ENCODE data around the gene TNF. TPM values are rescaled to one million over a fixed set of nuclear protein-coding genes. Genes with fewer than 3 reads are reported as not detected.

The TNF gene
- polyA plus RNA-seq, 1 donor (not counting 4 experiments of a cell fraction or from before 2014, with no cell fraction given), result 2.3 TPM

DNA sequence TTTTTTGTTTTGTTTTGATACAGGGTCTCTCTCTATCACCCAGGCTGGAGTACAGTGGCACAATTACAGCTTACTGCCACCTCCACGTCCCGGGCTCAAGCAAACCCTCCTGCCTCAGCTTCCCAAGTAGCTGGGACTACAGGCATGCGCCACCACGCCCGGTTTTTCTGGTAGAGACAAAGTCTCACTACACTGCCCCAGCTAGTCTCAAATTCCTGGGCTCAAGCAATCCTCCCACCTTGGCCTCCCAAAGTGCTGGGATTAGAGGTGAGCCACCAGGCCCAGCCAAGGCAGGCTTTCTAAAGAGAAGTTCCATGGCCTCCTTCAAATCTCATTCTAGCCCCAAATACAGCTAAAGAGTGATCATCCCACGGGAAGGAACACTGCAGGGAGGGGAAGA, 41.4 kb upstream of the TNF start:
- no peak overlapping the region for H3K9ac ChIP-seq (ENCODE audit: control insufficient read depth, extremely low read depth, insufficient read depth, low read length)
- H3K27ac ChIP-seq (ENCODE audit: control insufficient read depth, insufficient read depth, low read length), result no peak overlapping the region
- H3K9me1 ChIP-seq (ENCODE audit: control insufficient read depth, extremely low read depth, insufficient read depth, low read length), result no peaks in the 10 kb centered on the region
- H3K4me3 ChIP-seq (ENCODE audit: control insufficient read depth in 2 of 3, extremely low read depth in 1 of 3, insufficient read depth in 2 of 3, low read depth in 1 of 3, low read length in 3 of 3), result no peak overlapping the region
- H3K27me3 ChIP-seq (ENCODE audit: control insufficient read depth, extremely low read depth, insufficient read depth, low read length), result no peaks in the 10 kb centered on the region
- DNase-seq (ENCODE audit: low read depth, low spot score) (no peak), FAIRE-seq (no peak)
- TF ChIP-seq, protein P1, sequence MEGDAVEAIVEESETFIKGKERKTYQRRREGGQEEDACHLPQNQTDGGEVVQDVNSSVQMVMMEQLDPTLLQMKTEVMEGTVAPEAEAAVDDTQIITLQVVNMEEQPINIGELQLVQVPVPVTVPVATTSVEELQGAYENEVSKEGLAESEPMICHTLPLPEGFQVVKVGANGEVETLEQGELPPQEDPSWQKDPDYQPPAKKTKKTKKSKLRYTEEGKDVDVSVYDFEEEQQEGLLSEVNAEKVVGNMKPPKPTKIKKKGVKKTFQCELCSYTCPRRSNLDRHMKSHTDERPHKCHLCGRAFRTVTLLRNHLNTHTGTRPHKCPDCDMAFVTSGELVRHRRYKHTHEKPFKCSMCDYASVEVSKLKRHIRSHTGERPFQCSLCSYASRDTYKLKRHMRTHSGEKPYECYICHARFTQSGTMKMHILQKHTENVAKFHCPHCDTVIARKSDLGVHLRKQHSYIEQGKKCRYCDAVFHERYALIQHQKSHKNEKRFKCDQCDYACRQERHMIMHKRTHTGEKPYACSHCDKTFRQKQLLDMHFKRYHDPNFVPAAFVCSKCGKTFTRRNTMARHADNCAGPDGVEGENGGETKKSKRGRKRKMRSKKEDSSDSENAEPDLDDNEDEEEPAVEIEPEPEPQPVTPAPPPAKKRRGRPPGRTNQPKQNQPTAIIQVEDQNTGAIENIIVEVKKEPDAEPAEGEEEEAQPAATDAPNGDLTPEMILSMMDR (optimal IDR thresholded peaks at IDR 0.05 in 1 of 3, IDR thresholded peaks at IDR 0.05 in 1 of 3, conservative IDR thresholded peaks at IDR 0.05 in 1 of 3; ENCODE audit: extremely low read depth in 1 of 3, insufficient read depth in 2 of 3, low read length in 3 of 3), result no peak
- TF ChIP-seq EZH2 (IDR thresholded peaks at IDR 0.05; ENCODE audit: low read length), result no peak
- H3K36me3 ChIP-seq (ENCODE audit: control insufficient read depth in 2 of 2, extremely low read depth in 1 of 2, insufficient read depth in 2 of 2, low read length in 2 of 2), result peaks cover 53 to 64% of the 10 kb centered on the region in 2 experiments
- peaks cover 37% of the 10 kb centered on the region for H4K20me1 ChIP-seq (ENCODE audit: control insufficient read depth, extremely low read depth, insufficient read depth, low read length)
- no peak overlapping the region for H2AFZ ChIP-seq (ENCODE audit: control insufficient read depth, low read length)
- H3K4me1 ChIP-seq (ENCODE audit: control insufficient read depth, extremely low read depth, insufficient read depth, low read length), result peaks cover 8% of the 10 kb centered on the region
- H3K79me2 ChIP-seq (ENCODE audit: control insufficient read depth, insufficient read depth, low read length), result peaks cover 53% of the 10 kb centered on the region
- no peaks in the 10 kb centered on the region for H3K9me3 ChIP-seq (ENCODE audit: control insufficient read depth, low read depth, low read length)
- H3K4me2 ChIP-seq (ENCODE audit: control insufficient read depth, extremely low read depth, insufficient read depth, low read depth, low read length), result no peak overlapping the region
- dilution Hi-C loops (cut with MboI; ENCODE audit: extremely low pct_ligation_motif_present, low sequenced_read_pairs), result no loop called here

DNA sequence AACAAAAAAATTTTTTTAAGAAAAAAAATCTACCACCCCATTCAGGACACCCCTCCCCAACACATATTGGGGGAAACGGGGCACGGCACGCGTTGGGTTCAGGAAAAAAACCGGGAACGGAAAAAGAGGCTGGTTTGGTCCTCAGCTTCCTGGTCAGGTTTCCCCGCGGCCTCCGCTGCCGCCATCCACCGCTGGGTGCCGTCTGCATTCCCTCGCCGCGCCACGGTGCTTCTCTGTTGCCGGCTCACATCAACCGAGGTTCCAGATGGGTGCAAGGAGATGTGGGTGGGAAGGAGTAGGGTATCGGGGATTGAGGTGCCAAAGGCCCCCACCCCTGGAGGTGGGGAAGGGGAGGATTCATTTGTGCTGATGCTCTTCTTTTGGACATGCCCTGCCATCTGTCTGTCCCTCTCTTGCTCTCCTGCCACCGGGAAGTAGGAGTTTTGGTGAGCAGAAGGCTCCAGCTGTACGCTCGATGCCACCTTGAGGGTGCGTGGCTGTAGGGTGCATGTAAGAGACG, 40.8 kb upstream of the TNF start:
- FAIRE-seq, result no peak
- no peak overlapping the region for H3K9ac ChIP-seq (ENCODE audit: control insufficient read depth, extremely low read depth, insufficient read depth, low read length)
- H4K20me1 ChIP-seq (ENCODE audit: control insufficient read depth, extremely low read depth, insufficient read depth, low read length), result peaks cover 39% of the 10 kb centered on the region
- no peak overlapping the region for H3K27ac ChIP-seq (ENCODE audit: control insufficient read depth, insufficient read depth, low read length)
- no peak for DNase-seq (ENCODE audit: low read depth, low spot score)
- H3K36me3 ChIP-seq (ENCODE audit: control insufficient read depth in 2 of 2, extremely low read depth in 1 of 2, insufficient read depth in 2 of 2, low read length in 2 of 2), result peaks cover 55 to 69% of the 10 kb centered on the region in 2 experiments
- H3K9me1 ChIP-seq (ENCODE audit: control insufficient read depth, extremely low read depth, insufficient read depth, low read length), result no peaks in the 10 kb centered on the region
- dilution Hi-C loops (cut with MboI; ENCODE audit: extremely low pct_ligation_motif_present, low sequenced_read_pairs), result no loop called here
- H3K79me2 ChIP-seq (ENCODE audit: control insufficient read depth, insufficient read depth, low read length), result peaks cover 59% of the 10 kb centered on the region
- H3K9me3 ChIP-seq (ENCODE audit: control insufficient read depth, low read depth, low read length), result no peaks in the 10 kb centered on the region
- H3K4me3 ChIP-seq (ENCODE audit: control insufficient read depth in 2 of 3, extremely low read depth in 1 of 3, insufficient read depth in 2 of 3, low read depth in 1 of 3, low read length in 3 of 3), result no peak overlapping the region
- H2AFZ ChIP-seq (ENCODE audit: control insufficient read depth, low read length), result no peak overlapping the region
- TF ChIP-seq, protein P1 (optimal IDR thresholded peaks at IDR 0.05 in 1 of 3, IDR thresholded peaks at IDR 0.05 in 1 of 3, conservative IDR thresholded peaks at IDR 0.05 in 1 of 3; ENCODE audit: extremely low read depth in 1 of 3, insufficient read depth in 2 of 3, low read length in 3 of 3), result no peak
- no peak for TF ChIP-seq EZH2 (IDR thresholded peaks at IDR 0.05; ENCODE audit: low read length)
- H3K4me1 ChIP-seq (ENCODE audit: control insufficient read depth, extremely low read depth, insufficient read depth, low read length), result peaks cover 13% of the 10 kb centered on the region
- H3K27me3 ChIP-seq (ENCODE audit: control insufficient read depth, extremely low read depth, insufficient read depth, low read length), result no peaks in the 10 kb centered on the region
- no peak overlapping the region for H3K4me2 ChIP-seq (ENCODE audit: control insufficient read depth, extremely low read depth, insufficient read depth, low read depth, low read length)
